HG03103 (cell line): ENCODE data around the gene BZW2.

Experiments used
- ATAC-seq: cut with Tn5 transposase; IDR thresholded peaks from one replicate; pipeline ENCODE4 v1.9.1; 2021; ENCODE audit warnings: low read depth; ENCODE audit not compliant: unreplicated experiment

BZW2 gene

GRCh38 chr7:16744518-16745250, 98.7 kb downstream of the BZW2 start:
- no peak for ATAC-seq

GRCh38 chr7:16745645-16746044, 99.7 kb downstream of the BZW2 start:
- no peak for ATAC-seq

- ATAC-seq: no peak
Measured at GRCh38 chr7:16747102-16747501, 101.1 kb downstream of the BZW2 start.

- ATAC-seq: peak; percentile 85
Measured at GRCh38 chr7:16753102-16753931, 107.3 kb downstream of the BZW2 start, which contains the start of gene TSPAN13. TSPAN13 (plus strand) TSS chr7:16753755; CDS start chr7:16753968, 213 bp downstream.

GRCh38 chr7:16753932-16754855, 108.2 kb downstream of the BZW2 start:
- ATAC-seq: peak; percentile 8

GRCh38 chr7:16754856-16755317, 108.9 kb downstream of the BZW2 start:
- no peak for ATAC-seq

- no peak for ATAC-seq
Measured at GRCh38 chr7:16755397-16755796, 109.4 kb downstream of the BZW2 start.
